HG02840 (cell line): ENCODE data around the gene PDCD11.
"Not testable (repeated sequence)": the region's sequence is repeated elsewhere in the genome, so short reads cannot be mapped to it uniquely, and the experiment has no call there.

Source experiments
- ATAC-seq: cut with Tn5 transposase; IDR thresholded peaks from one replicate; pipeline ENCODE4 v1.9.1; 2021; ENCODE audit warnings: mild to moderate bottlenecking, moderate library complexity, moderate number of reproducible peaks; ENCODE audit not compliant: unreplicated experiment, low FRiP score

The PDCD11 gene

DNA sequence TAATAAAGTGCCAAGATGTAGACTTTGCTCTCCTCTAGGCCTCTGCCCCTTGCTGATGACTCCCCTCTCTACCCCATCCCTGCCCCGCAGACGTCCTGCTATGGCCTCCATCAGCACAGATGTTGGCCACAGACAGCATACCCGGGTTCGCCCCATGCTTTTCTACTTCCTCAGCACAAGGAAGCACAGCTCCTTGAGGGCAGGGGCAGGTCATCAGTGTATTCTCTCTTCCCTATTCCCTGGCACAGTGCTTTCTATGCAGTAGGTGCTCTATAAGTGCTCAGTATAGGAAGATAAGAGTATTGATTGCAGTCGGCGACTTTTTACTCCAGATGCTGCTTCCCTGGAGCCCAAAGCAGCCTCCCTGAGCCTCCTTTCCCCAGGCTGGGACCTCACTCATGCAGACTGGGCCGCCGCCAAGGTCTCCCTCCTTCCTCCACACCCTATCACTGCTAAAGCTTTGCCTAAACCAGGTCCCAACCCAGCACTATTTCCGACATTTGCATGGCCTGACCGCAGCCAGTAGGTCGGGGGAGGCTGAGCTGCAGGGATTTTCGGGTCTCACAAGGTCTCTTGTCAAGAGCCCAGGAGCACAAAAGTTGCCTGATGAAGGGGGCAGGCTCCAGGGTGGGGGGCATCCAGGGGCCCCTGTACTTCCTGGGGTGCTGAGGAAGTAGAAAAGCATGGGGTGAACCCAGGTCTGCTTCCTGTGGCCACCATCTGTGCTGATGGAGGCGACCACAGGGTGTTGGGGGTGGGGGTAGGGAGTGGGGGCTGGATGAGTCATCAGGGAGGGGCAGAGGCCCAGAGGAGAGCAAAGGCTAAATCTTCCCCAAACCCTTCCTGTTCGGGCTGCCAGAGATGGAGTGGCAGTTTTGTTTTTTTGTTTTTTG is 74.6 kb downstream of the PDCD11 start:
- ATAC-seq = peak; percentile 72

- ATAC-seq = no peak
Observed at GRCh38 chr10:103472005-103472404, 75.6 kb downstream of the PDCD11 start.

- ATAC-seq = no peak
Observed at GRCh38 chr10:103473261-103473671, 76.8 kb downstream of the PDCD11 start.

GRCh38 chr10:103474077-103474476 is 77.7 kb downstream of the PDCD11 start:
- ATAC-seq = no peak

DNA sequence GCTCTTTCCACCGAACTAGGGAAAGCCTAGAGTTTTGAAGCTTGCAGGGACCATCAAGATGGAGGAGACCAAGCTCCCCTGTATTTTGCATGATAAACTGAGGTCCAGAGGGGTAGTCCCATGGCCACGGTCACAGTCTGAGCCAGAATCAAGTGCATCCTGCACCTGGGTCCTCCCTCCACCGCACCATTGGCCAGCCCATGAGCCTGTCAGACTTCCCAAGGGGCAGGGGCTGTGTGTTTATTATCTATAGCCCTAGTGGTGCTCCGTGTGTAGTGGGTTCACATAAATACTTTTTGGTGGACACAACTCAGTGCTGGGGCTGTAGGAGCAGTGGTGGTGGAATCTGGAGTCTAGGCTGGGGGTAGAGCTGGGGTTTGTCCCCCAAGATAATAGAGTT is 79.0 kb downstream of the PDCD11 start:
- no peak for ATAC-seq

GRCh38 chr10:103476046-103476768 is 79.8 kb downstream of the PDCD11 start:
- ATAC-seq = no peak

DNA sequence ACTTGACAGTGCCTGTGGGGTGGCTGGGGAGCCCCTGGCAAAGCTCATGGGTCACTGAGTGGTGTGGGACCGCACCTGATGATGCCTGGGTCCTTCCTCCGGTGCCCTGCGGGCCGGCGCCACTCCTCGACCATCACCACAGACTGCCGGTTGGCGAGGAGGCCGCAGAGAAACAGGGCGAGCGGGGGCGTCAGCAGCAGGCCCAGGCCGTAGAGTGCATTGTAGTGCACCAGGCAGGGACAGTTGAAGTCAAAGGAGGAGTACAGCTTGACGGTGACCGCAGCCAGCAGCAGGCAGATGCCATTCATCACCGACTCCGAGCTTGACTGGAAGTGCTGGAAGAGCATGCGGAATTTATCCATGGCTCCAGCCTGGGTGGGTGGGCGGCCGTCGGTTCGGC is 82.2 kb downstream of the PDCD11 start:
- no peak for ATAC-seq

GRCh38 chr10:103479135-103479534 is 82.7 kb downstream of the PDCD11 start, which contains the start of gene CALHM3:
TSS of gene CALHM3 (minus strand) at chr10:103479240. CDS start at chr10:103479032, 208 bp downstream.
- ATAC-seq = no peak

GRCh38 chr10:103480521-103480920 is 84.1 kb downstream of the PDCD11 start:
- ATAC-seq = no peak

GRCh38 chr10:103481974-103482531 is 85.6 kb downstream of the PDCD11 start:
- ATAC-seq = no peak

GRCh38 chr10:103486635-103487409 is 90.4 kb downstream of the PDCD11 start:
- ATAC-seq = not testable (repeated sequence)

- ATAC-seq = no peak
Observed at GRCh38 chr10:103487410-103487708, 90.9 kb downstream of the PDCD11 start.

- no peak for ATAC-seq
Observed at GRCh38 chr10:103490986-103491314, 94.5 kb downstream of the PDCD11 start.

- ATAC-seq = no peak
Observed at GRCh38 chr10:103491729-103492364, 95.4 kb downstream of the PDCD11 start.

DNA sequence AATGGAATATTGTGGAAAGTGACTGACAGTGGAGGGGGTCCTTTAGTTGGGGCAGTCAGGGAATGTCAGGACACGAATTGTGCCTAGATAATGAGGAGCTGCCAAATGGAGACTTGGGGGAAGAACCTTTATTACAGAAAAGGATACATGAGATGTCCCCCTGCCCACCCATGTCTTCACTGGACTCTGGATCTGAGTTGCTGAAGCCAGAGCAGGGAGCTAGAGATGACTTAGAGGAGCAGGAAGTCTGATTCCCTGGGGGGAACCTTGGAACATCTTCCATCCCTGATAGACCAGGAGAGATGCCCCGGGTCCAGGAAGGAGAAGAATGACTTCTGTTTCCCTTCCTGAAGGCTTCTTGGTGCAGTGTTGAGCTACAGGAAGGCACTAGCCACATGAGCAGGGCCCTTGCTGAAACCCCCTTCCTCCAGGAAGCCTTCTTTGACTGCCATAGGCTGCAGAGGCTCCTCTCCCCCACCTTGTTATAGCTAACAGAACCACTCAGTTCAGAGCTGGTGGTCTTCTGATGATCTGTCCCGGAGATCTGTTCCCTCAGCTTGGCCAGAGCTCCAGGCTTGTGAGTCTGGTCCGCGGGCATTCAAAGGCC is 96.3 kb downstream of the PDCD11 start:
- no peak for ATAC-seq

DNA sequence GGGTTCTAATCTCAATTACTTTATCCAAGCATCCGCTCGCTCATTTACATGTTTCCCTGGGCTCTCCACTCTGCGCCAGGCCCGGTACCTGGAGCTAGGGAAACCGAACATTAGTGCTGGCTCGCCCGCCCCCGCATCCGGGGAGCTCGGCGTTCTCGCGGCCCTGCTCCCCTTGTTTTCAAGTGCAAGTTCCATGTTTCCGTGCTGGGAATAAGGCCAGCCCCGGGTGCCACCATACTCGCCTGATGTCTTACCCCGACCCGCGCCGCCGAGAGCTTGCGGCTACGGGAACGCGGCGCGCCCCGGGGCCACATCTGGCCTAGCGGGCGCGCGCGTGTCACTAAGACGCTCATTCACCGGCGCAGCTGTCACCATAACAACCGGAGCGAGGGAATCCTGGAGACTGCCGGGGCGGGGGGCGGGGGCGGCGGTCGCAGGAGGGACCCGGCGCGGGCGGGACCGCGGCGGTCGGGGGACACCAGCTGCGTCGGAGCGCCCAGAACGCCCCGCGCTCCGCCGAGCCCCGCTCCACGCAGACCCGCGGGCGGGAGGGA is 97.0 kb downstream of the PDCD11 start, which contains the start of gene NEURL1:
TSS of gene NEURL1 (plus strand) at position 344 of the 554 bp plus-strand sequence. CDS start 683 bp downstream, outside the sequence.
- no peak for ATAC-seq

GRCh38 chr10:103493916-103494877 is 97.8 kb downstream of the PDCD11 start:
- ATAC-seq = no peak

- ATAC-seq = no peak
Observed at GRCh38 chr10:103495321-103495720, 98.9 kb downstream of the PDCD11 start.
